GM18907 (cell line): ENCODE data around the gene VAV2.
"Not testable (repeated sequence)": the region's sequence is repeated elsewhere in the genome, so short reads cannot be mapped to it uniquely, and the experiment has no call there.

Experiments
- ATAC-seq: cut with Tn5 transposase; IDR thresholded peaks from one replicate; pipeline ENCODE4 v1.9.1; 2021; ENCODE audit warnings: mild to moderate bottlenecking, moderate library complexity; ENCODE audit not compliant: unreplicated experiment

VAV2 gene

DNA sequence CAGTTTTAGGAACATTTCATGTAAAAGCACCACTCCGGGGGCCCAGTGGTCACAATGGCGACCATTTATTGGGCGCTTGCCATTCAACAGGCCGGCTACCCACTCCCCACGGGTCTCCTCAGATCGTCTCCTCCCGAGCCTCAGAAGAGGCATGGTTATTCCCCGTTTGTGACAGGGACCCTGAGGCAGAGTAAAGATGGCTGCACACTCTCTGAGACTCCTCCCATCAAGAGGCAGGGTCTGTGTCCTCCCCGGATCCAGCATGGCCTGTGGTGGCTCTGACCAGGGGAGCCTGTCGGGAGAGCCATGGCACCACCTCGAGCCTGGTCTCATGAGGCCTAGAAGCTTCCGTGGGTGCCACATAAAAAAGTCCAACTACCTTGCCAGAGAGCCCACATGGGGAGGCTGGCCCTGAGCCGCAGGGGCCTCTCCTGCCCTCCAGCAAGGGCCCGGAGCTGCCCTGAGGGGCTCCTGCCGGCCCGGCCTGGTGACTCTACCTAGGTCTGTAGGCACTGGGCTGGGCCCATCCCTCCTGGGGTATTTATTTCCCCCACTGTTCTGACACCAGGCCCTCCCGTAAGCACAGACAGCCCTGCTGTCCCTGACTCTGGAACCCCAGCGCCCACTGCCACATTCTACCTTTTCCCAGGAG is 90.8 kb downstream of the VAV2 start:
- no peak for ATAC-seq

DNA sequence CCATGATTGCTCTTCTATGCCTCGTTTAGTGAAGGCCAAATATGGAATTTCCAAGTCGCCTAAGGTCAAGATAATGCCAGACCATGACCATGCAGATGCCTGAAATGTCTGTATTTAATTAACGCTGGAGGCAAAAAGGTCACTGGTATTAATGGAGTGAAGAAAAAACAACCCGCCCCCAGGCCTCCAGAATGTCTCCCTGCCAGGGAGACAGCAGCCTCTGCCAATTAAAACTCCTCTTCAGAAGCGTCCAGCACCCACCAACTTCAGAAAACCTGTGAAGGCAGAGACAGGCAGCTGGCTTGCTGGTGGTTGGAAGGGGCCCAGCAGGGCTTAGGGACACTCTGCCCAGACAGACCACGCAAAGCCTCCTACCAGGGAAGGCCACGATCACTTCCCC is 94.4 kb downstream of the VAV2 start:
- no peak for ATAC-seq

DNA sequence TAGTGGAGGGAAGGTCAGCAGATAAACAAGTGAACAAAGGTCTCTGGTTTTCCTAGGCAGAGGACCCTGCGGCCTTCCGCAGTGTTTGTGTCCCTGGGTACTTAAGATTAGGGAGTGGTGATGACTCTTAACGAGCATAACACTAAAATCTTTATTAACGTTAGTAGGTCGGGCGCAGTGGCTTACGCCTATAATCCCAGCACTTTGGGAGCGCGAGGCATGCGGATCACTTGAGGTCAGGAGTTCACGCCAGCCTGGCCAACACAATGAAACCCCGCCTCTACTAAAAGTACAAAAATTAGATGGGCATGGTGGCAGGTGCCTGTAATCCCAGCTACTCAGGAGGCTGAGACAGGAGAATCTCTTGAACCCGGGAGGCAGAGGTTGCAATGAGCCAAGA is 96.1 kb downstream of the VAV2 start:
- not testable (repeated sequence) for ATAC-seq

DNA sequence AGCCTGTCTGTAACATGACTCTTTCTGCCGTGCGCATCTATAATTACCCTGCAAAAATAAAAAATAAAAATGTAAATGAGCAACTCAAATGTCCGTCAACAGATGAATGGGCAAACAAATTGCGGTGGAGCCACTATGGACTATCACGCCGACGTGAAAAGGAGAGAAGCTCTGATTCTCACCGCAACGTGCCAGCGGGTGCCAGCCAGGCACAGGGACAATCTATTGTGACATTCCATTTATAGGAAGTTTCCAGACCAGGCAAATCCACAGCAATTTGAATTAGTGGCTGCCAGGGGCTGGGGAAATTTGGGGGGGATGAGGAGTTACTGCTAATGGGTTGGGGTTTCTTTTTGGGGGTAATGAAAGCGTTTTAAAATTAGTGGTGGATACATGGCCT is 96.8 kb downstream of the VAV2 start:
- no peak for ATAC-seq

DNA sequence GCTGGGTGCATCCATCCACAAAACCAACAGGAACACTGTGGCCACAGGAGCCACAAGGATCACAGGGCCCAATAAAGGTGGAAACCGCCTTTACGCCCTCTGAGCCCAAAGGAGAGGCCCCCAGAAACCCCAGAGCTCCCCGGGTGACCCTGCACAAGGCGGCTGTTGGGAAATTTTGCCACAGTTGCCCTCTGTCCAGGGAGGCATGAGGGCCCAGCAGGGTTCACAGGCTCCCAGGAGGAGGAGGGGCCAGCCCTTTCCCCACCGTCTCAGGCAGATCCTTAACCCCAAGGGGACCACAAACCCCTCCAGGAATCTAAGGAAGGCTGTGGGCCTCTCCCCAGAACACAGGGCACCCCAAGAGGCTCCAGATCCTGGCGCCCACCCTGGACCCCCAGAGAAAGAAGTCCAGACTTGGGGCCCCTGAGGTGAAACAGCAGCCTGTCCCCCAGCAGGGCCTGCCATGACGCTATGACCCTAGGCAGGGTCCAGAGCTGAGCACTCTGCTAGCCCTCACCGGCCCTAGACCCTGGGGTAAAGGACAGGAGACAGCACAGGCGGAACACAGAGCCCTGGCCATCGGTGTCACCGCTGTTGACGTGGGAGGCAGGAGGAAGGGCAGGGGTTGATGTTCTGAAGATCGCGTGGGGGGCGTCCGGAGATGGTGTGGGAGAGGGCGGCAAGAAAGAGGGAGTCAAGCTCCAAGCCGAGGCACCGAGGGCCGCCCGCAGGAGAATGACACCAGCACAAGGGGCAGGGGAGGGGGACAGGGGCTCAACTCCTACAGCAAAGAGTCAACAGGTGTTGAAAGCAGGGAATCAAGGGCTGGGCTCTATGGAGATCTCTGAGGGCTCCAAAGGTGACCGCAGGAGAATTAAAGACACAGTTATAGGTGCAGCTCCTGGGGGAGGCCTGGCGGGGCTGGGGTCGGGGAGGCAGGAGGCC is 97.5 kb downstream of the VAV2 start:
- no peak for ATAC-seq

DNA sequence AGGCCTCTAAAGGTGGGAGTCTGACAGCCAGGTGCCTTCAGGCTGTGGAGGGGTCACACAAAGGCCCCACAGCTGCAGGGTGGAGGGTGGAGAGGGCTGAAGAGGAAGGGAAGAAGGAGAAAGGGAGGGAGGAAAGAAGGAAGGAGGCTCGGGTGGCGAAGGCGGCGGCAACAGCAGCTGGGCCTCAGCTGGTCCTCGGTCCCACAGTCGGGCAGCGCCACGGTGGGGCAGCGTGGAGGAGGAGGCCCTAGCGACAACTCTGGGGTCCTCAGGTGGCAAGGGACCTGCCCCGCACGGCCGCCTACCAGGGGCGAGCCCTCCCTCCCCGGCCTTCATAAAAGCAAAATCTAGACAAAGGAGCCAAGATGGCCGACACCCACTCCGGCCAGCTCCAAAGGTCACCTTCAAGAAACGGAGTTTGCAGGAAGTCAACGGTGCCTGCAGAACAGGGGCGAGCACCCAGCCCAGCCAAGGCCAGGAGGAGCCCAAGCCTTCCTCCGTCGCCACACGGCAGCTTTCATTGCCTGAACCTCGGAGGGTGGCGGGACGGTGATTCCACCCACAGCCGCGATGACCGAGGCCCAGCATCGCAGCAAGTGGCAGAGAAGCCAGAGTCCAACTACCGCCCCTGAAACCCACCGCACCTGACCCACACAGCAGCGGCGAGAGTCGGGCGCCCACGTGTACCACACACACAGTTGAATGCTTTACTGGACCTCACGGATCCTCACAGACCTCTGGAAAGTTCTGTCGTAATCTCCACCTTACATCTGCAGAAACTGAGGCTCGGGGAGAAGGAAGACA is 98.7 kb downstream of the VAV2 start:
- ATAC-seq: no peak

DNA sequence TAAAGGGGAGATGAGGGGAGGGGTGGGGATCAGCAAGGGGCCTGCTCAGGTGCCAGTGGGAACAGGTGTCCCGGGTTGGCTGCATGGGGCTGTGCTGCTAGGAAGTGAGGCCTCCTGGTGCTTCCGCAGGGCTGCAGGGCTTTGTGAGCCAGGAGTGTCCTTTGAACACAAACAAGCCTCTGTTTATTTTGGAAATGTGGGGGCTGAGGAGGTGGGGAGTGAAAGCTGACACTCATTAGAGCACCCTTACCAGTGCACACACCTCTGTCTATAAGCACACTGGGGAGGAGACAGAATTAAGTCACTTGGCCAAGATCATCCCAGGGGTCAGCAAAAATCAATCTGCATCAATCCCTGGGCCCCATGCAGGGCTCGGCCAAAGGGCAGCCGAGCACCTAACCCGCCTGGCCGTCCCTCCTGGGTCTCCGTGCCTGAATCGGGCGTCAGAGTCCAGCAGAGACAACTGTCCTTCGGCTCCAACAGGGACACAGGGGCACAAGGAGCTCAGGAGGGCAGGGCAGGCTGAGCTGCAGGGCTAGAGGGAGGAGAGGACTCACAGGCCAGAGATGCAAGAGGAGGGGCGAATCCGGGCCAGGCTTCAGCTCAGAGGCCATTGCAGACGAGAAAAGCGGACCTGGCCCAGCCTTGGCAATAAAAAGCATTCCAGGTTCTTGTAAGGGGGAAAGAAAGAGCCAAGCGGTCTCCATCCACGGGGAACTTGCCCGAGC is 99.8 kb downstream of the VAV2 start:
- no peak for ATAC-seq

DNA sequence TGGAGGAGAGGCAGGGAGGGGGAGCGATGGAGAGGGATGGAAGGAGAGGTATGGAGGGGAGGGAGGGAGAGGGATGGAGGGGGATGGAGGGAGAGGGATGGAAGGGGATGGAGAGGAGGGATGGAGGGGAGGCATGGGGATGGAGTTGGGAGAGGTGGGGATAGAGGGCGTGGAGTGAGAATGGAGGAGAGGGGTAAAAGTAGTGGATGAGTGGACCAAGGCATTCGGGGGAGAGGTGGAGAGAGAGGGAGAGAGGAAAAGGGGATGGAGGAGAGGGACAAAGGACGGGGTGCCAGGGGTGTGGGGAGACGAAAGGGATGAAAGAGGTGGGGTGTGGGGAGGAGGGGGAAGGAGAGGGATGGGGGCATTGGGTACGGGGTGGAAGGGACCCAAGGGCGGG is 100.4 kb downstream of the VAV2 start:
- no peak for ATAC-seq

DNA sequence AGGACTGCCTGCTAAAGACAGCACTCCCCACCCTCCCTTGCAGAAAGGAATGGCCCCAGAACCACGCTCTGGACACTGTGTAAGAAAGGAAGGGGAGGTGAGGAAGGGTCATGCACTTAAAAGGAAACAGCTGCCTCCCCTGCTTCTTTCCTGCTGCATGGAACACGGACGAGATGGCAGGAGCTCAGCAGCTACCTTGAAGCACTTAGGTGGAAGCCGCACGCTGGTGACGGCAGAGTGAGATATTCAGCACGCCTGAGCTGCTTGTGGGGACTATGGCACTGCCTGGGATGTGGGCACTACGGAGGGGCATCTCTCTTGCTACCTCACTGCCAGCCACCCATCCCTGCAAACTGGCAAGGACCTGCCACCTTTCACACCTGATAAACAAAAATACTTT is 101.5 kb downstream of the VAV2 start:
- ATAC-seq: no peak

DNA sequence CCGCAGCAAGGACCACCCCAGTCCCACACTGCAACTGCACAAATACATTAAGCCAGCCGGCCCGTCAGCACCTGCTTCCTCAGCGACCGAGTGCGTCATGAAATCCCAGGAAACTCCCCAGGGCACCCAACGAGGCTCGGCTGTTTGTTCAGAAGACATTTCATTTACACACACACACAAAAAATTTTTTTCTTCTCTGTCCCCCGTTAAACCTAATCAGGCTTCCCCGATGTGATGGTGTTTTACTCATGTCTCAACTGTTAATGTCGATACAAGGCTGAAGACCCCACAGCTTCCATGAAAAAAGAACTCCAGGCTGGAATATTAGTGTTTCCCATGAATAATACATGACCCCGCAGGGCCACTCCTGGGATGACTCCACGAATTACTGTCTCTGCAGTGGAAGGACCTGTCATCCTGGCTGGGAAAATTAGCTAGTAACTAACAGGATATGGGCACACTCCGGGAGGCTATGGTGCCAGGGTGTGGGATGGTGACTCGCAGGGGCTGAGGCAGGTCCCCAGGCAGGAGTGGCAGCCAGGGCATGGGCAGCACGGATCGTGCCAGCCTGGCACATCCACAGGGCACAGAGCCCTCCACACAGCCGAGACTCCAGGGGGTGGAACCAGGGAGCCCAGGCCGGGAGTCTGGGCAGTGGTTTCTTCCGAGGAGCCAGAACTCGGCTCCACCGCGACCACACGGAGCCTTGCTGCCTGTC is 102.4 kb downstream of the VAV2 start:
- ATAC-seq: no peak

DNA sequence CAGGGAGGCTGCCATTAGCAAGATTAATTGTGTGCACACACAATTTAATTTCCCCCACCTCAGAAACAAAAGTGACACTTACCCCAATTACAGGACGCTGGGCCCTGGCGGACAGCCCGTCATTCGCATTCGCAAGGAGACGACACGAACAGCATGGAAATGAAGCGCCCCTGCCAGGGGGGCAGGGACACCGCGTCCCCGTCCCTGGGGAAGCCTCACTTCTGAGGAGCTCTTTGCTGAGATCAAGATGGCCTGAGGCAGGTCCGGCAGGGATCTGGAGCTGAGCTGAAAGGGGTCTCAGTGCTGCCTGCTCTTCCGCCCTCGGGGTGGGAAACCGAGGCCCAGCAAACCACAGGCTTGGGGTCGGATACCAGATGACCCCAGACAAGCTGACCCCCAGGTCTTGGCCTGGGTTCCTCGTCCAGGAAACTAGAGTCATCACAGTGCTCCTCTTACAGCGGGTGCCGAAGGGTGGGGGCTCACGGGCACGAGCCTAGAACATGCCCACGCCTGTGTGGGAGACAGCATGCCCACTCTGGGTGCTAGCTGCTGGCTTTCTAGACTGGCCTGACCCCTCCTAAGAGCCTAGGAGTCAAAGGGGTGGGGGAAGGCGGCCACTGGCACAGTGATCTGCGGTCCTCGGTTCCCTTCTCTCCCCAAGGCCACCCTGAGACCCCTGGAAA is 103.2 kb downstream of the VAV2 start:
- ATAC-seq: no peak

DNA sequence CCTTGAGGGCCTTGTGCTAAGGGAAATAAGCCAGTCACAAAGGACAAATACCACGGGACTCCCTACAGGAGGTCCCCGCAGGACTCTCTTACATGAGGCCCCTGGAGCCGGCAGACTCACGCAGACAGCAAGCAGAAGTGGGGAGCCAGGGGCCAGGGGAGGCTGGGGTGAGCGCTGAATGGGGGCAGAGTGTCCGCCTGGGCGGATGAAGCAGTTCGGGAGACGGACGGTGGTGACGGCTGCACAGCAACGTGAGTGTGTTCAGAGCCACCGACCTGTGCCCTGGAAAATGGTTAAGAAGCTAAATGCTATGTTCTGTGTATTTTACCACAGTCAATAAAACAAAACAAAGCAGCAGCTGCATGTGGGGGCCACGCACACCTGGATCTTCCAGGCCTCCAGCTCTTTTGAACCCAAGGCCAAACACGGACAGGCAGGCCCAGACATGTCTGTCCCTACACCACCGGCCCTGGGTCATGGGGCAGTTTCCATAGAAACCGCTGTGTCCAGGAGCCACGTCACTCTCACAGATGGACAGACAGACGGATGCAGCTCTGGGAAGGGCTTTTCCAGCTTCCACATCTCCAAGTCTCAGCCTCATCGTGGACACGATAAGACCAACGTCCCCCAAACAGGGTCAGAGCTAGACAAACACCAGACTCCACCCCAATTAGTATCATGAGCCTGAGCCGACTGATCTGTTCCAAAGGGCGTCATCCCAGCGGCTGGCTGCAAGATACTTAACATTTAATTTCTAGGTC is 103.9 kb downstream of the VAV2 start:
- ATAC-seq: no peak

DNA sequence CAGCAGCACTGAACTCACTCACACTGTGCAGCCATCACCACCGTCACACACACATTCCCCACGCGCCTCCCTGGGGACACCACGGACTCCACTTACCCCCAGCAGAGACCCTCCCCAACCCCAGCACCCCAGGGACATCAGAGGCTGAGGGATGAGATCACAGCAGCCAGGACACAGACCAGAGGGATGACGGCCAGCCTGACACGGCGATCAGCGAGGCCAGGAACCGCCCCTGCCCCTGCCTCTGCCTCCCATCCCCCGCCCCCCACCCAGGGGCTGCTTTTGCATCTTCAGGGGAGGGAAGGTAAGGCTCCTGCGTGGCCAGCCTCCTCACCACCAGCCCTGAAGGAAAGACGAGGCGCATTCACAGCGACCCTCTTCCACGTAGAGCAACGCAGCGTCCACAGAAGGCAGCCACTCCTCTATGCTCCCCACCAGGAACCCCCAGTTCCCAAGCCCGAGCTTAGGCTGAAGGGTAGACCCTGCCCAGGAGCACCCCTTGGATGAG is 104.5 kb downstream of the VAV2 start:
- ATAC-seq: no peak

DNA sequence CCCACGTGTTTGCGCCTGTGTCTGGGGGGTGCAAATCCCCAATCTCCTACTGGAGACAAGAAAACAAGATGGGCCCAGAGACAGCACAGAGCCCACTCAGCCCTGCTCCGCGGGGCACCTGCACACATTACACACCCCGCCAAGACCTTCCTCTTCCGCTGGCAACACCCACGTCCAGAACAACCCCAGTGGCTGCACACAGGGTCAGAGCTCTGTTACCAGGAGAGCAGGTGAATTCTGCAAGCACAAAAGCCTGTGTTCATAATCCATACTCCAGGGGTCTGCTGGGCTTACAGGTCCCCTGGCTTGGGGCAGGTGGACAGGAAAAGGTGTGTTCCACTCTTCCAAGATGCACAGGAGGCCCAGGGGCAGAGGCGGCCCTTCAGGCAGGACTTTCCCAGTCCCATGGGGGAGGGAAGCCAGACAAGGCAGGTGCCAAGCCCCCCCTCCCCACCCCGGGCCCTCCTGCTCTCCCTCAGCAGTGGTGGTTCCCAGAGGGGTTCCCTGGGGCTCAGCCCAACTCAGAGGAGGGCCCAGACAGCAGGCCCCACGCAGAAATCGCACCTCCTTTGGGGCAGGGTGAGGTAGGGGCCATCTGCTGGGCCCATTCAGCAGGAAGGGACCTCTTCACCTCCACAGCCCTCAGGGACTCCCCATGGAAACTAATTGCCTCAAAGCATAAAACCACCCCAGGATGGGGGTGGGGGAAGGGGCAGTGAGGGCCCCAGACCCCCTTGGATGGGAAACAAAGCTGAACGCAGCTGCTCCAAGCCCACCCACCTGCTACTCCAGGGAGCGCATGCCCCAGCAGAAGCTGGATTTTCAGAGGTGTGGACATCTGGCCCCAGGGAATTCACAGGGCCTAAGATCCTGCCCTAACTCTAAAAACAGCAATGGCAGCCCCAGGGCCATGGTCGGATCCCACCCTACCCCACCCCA is 105.3 kb downstream of the VAV2 start:
- no peak for ATAC-seq

DNA sequence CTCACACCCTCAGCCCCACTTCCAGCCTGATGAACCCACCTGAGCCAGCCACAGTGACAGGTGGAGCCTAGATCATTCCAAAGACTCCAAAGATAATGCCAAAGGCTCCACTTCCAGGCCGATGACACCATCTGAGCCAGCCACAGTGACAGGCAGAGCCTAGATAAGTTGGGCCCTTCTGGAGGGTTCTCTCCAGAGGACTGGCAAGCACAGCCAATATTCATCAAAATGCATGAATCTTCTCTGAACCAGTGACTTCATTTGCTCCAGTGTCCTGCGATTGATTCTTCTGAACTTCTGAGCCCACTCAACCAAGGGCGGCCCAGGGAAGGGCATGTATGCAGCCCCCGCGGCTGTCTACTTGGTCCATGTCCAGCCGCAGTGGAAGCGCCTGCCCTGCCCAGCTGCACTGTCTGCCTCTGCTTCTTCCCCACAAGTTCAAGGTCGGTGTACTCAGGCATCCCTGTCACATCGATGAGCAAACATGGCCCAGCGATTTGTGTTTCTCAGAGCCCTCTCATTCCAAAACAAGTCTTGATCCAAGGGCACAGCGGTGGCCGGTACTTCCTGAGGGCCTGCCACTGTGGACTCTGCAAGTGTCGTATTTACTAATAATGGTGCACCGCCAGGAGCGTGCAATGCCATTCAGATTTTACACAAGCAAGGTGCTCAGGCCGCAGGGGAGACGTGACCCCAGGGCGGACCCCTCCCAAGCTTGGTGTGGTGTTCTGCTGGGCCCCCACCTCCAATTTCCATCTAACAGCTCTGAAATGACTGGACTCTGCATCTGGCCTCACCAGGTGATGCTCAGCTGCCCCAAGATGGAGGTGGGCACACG is 107.0 kb downstream of the VAV2 start:
- ATAC-seq: no peak

DNA sequence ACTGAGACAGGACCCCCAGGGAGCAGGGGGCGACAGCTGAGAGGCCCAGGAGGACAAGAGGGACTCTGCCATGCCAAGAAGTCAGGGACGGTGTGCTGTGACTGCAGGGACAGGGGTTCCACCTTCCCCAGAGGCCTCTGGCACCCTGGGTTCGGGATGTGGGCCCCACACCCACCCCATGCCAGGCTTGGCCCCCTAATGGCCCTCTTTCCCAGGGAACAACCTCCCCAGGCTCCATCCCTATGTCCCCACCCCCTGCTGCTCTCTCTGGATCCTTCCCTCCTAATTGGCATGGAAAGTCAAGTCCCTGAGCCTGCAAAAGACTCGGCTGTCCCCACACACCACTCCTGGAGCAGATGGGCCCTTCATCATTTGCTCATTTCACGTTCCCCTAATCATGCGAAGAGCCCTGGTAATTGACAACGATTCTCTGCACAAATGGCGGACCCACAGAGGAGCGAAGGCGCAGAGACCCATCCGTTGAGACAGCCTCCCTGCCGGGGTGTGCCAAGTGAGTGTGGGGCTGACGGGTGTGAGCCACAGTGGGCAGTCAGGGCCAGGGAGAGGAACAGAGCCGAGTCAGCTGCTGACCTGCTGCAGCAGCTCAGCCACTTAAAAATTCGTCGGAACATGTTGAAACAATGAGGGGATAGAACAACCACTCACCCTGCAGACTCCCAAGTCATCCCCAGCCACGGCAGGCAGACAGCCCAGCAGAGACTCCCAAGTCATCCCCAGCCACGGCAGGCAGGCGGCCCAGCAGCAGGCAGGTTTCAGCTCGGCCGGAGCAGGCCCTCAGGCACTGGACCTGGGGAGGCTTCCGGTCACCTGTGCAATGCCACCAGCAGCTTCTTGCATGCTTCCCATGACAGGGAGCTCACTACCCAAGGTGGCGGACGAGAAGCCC is 109.0 kb downstream of the VAV2 start:
- no peak for ATAC-seq
